Keratinocyte (primary cell): ENCODE measurements around the gene RAB3IL1. TPM values are rescaled to one million over a fixed set of nuclear protein-coding genes. Genes with fewer than 3 reads are reported as not detected.

ENCODE experiments used
- DNase-seq: peaks from one replicate; pipeline ENCODE4 v3.0.0-alpha.2; 2011; ENCODE audit warnings: low read depth, missing footprints, low spot score
- FAIRE-seq: peaks from 2 replicates; lab custom pipeline; 2011; peaks lifted over from hg19 to GRCh38; lab: Jason Lieb, UNC
- H2AFZ ChIP-seq: 2 replicates; pipeline ENCODE4 v1.6.0; 2012; ENCODE audit warnings: low read length, control low read depth, inconsistent platforms; ENCODE audit not compliant: control insufficient read depth
- H3K27ac ChIP-seq: 2 replicates; pipeline ENCODE4 v1.5.1; 2011; ENCODE audit warnings: low read length; ENCODE audit not compliant: control insufficient read depth, insufficient read depth
- H3K27me3 ChIP-seq: 3 replicates; pipeline ENCODE4 v1.6.0; 2011; ENCODE audit warnings: low read length; ENCODE audit not compliant: control insufficient read depth, insufficient read depth; ENCODE audit errors: extremely low read depth
- H3K36me3 ChIP-seq, 2 experiments: 2 replicates in 1 of 2; 3 replicates in 1 of 2; pipeline ENCODE4 v1.5.1; 2011; ENCODE audit warnings: low read length in 2 of 2, mild to moderate bottlenecking in 1 of 2; ENCODE audit not compliant: control insufficient read depth in 2 of 2, insufficient read depth in 2 of 2; ENCODE audit errors: extremely low read depth in 1 of 2
- H3K4me1 ChIP-seq: 3 replicates; pipeline ENCODE4 v1.5.1; 2011; ENCODE audit warnings: low read length; ENCODE audit not compliant: control insufficient read depth, insufficient read depth; ENCODE audit errors: extremely low read depth
- H3K4me2 ChIP-seq: 3 replicates; pipeline ENCODE4 v1.6.0; 2011; ENCODE audit warnings: low read depth, low read length; ENCODE audit not compliant: control insufficient read depth, insufficient read depth; ENCODE audit errors: extremely low read depth
- H3K4me3 ChIP-seq, 3 experiments: fragments of 200-600 bp in 1 of 3; sonication (generic) in 1 of 3; 2 replicates in 2 of 3; 3 replicates in 1 of 3; pipeline ENCODE4 v1.5.1; 2011 to 2016; ENCODE audit warnings: low read length in 3 of 3, mild to moderate bottlenecking in 3 of 3, control low read depth in 2 of 3, inconsistent platforms in 1 of 3, low read depth in 1 of 3, mixed read lengths in 1 of 3, mixed run types in 1 of 3, moderate library complexity in 1 of 3; ENCODE audit not compliant: control insufficient read depth in 2 of 3, insufficient read depth in 2 of 3; ENCODE audit errors: extremely low read depth in 1 of 3
- H3K79me2 ChIP-seq: 2 replicates; pipeline ENCODE4 v1.6.0; 2012; ENCODE audit warnings: low read length; ENCODE audit not compliant: control insufficient read depth, insufficient read depth
- H3K9ac ChIP-seq: 3 replicates; pipeline ENCODE4 v1.6.0; 2011; ENCODE audit warnings: low read length; ENCODE audit not compliant: control insufficient read depth, insufficient read depth; ENCODE audit errors: extremely low read depth
- H3K9me1 ChIP-seq: 3 replicates; pipeline ENCODE4 v1.6.0; 2011; ENCODE audit warnings: low read length; ENCODE audit not compliant: control insufficient read depth, insufficient read depth; ENCODE audit errors: extremely low read depth
- H3K9me3 ChIP-seq: 2 replicates; pipeline ENCODE4 v1.5.1; 2012; ENCODE audit warnings: low read depth, low read length; ENCODE audit not compliant: control insufficient read depth
- H4K20me1 ChIP-seq: 3 replicates; pipeline ENCODE4 v1.6.0; 2011; ENCODE audit warnings: low read length; ENCODE audit not compliant: control insufficient read depth, insufficient read depth; ENCODE audit errors: extremely low read depth
- EZH2 ChIP-seq: IDR thresholded peaks from one replicate; pipeline ENCODE4 v1.6.1; 2012; ENCODE audit warnings: inconsistent platforms, mild to moderate bottlenecking, low read length, moderate library complexity
- dilution Hi-C: fragments of 300-500 bp; cut with MboI; formaldehyde crosslinking; loops from one replicate; pipeline ENCODE4 v1.7.0; 2020; ENCODE audit warnings: low sequenced_read_pairs; ENCODE audit not compliant: extremely low pct_ligation_motif_present
- polyA plus RNA-seq, 5 experiments: library from polyadenylated mRNA; depleted of rRNA in 3 of 5; stranded (reverse) in 3 of 5; stranded (forward) in 1 of 5; unstranded in 1 of 5; fragments of >200 nt; gene quantifications; 1 replicate in 1 of 5; 2 replicates in 3 of 5; 3 replicates in 1 of 5; pipeline versions ENCODE4 v1.2.1 to v1.2.3, GENCODE V29; 2011 to 2012; ENCODE audit warnings: missing spikeins in 2 of 5, low read depth in 1 of 5, low replicate concordance in 1 of 5
- TF ChIP-seq, protein P1 (sequence below), 3 experiments: IDR thresholded peaks in 1 of 3; conservative IDR thresholded peaks in 1 of 3; optimal IDR thresholded peaks in 1 of 3; 2 replicates in 2 of 3; 3 replicates in 1 of 3; pipeline versions ENCODE3 to v1.5.1; 2011; ENCODE audit warnings: low read length in 3 of 3, mild to moderate bottlenecking in 3 of 3, moderate library complexity in 2 of 3, control low read depth in 1 of 3, inconsistent platforms in 1 of 3; ENCODE audit not compliant: insufficient read depth in 2 of 3; ENCODE audit errors: extremely low read depth in 1 of 3

RAB3IL1 gene
- polyA plus RNA-seq, 1 donor (not counting 4 experiments of a cell fraction or from before 2014, with no cell fraction given), result 0.31 TPM

DNA sequence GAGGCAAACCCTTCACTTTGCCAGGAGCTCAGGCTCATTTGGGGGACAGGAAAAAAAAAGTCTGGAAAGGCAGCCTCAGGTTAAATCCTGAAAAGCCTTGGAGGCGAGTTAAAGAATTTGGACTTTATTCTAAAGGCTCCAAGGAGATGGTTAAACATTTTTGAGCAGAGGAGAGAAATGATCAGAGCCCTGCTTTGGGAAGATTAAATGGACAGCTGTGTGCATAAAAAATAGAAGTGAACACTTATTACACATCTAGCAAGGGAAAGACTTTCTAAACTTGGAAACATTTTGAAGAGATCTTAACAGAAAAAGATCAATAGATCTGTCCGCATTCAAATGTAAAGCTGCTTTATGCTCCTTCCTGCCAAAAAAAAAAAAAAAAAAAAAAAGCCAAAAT lies 8.4 kb upstream of the RAB3IL1 start:
- H4K20me1 ChIP-seq, result no peaks in the 10 kb centered on the region
- DNase-seq (no peak), FAIRE-seq (no peak)
- no peaks in the 10 kb centered on the region for H3K36me3 ChIP-seq
- H3K4me3 ChIP-seq, result no peak overlapping the region
- dilution Hi-C loops, result no loop called here
- no peak overlapping the region for H2AFZ ChIP-seq
- H3K27ac ChIP-seq, result no peak overlapping the region
- H3K9me3 ChIP-seq, result no peaks in the 10 kb centered on the region
- no peaks in the 10 kb centered on the region for H3K79me2 ChIP-seq
- no peak overlapping the region for H3K9ac ChIP-seq
- H3K9me1 ChIP-seq, result no peaks in the 10 kb centered on the region
- no peak overlapping the region for H3K4me2 ChIP-seq
- TF ChIP-seq EZH2, result no peak
- TF ChIP-seq, protein P1, sequence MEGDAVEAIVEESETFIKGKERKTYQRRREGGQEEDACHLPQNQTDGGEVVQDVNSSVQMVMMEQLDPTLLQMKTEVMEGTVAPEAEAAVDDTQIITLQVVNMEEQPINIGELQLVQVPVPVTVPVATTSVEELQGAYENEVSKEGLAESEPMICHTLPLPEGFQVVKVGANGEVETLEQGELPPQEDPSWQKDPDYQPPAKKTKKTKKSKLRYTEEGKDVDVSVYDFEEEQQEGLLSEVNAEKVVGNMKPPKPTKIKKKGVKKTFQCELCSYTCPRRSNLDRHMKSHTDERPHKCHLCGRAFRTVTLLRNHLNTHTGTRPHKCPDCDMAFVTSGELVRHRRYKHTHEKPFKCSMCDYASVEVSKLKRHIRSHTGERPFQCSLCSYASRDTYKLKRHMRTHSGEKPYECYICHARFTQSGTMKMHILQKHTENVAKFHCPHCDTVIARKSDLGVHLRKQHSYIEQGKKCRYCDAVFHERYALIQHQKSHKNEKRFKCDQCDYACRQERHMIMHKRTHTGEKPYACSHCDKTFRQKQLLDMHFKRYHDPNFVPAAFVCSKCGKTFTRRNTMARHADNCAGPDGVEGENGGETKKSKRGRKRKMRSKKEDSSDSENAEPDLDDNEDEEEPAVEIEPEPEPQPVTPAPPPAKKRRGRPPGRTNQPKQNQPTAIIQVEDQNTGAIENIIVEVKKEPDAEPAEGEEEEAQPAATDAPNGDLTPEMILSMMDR (optimal IDR thresholded peaks at IDR 0.05 in 1 of 3, IDR thresholded peaks at IDR 0.05 in 1 of 3, conservative IDR thresholded peaks at IDR 0.05 in 1 of 3; ENCODE audit: extremely low read depth in 1 of 3, insufficient read depth in 2 of 3, low read length in 3 of 3), result no peak
- H3K27me3 ChIP-seq, result peaks cover 22% of the 10 kb centered on the region
- no peaks in the 10 kb centered on the region for H3K4me1 ChIP-seq

DNA sequence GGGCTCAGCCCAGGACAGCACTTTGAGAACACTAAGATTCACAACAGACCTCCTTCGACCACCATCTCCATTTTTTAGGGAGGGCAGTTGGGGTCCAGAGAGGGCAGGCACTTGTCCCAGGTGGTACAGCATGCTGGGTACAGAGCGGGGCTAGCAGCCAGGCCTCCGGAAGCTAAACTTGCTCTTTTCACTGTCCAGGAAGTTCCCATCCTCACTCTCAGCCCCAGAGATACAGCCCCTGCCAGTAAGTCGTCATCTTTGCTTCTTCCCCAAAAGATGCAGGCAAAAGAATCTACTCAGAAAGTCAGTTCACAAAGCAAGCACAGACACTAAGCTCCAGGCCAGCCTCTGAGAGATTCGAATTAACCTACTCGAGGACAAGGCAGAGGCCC lies 6.7 kb upstream of the RAB3IL1 start:
- TF ChIP-seq, protein P1 (optimal IDR thresholded peaks at IDR 0.05 in 1 of 3, IDR thresholded peaks at IDR 0.05 in 1 of 3, conservative IDR thresholded peaks at IDR 0.05 in 1 of 3; ENCODE audit: extremely low read depth in 1 of 3, insufficient read depth in 2 of 3, low read length in 3 of 3), result no peak
- TF ChIP-seq EZH2, result no peak
- Histone ChIP-seq H3K9me3 (no peaks in the 10 kb centered on the region), H3K4me1 (no peaks in the 10 kb centered on the region), H3K4me2 (no peak overlapping the region), H3K79me2 (no peaks in the 10 kb centered on the region), H3K9me1 (no peaks in the 10 kb centered on the region), H3K9ac (no peak overlapping the region), H3K27ac (no peak overlapping the region), H3K27me3 (peaks cover 36% of the 10 kb centered on the region), H2AFZ (no peak overlapping the region), H3K36me3 (no peaks in the 10 kb centered on the region), H4K20me1 (no peaks in the 10 kb centered on the region), H3K4me3 (no peak overlapping the region)
- DNase-seq (no peak), FAIRE-seq (no peak)
- dilution Hi-C loops, result loop anchor here (25.0 kb wide), 1 partner anchor 163 kb away; no protein-coding TSS in a partner anchor
